ENCODE data around the gene PHLDA2. TPM values are rescaled to one million over a fixed set of nuclear protein-coding genes. Genes with fewer than 3 reads are reported as not detected.

Gene PHLDA2
- polyA plus RNA-seq, 2 donors, result 19.6 to 61.7 TPM

- Histone ChIP-seq H3K4me1 (ENCODE audit: control insufficient read depth in 2 of 2, insufficient read depth in 2 of 2, low read length in 1 of 2) (peaks cover 0 to 11% of the 10 kb centered on the region in 2 donors), H3K4me3 (ENCODE audit: low read depth in 1 of 2, low read length in 2 of 2) (peak overlapping the region; percentile 14 to 39), H3K9me3 (ENCODE audit: control insufficient read depth in 2 of 2, insufficient read depth in 1 of 2, low read depth in 1 of 2, low read length in 1 of 2) (no peaks in the 10 kb centered on the region), H3K27me3 (ENCODE audit: control insufficient read depth in 1 of 2, insufficient read depth in 2 of 2, low read length in 2 of 2) (no peaks in the 10 kb centered on the region), H3K27ac (ENCODE audit: low read depth in 2 of 2, low read length in 1 of 2) (peak overlapping the region; percentile 1 to 30), H3K36me3 (ENCODE audit: control insufficient read depth in 2 of 2, insufficient read depth in 2 of 2, low read length in 1 of 2) (no peaks in the 10 kb centered on the region)
- 2% methylated on average over 27 to 34 of the region's 34 CpGs for WGBS, 2 donors
Measured at GRCh38 chr11:2892215-2892966, 36.8 kb downstream of the PHLDA2 start.

GRCh38 chr11:2891326-2892214 is 37.6 kb downstream of the PHLDA2 start:
- Histone ChIP-seq H3K4me1 (ENCODE audit: control insufficient read depth in 2 of 2, insufficient read depth in 2 of 2, low read length in 1 of 2) (peaks cover 0 to 11% of the 10 kb centered on the region in 2 donors), H3K27ac (ENCODE audit: low read depth in 2 of 2, low read length in 1 of 2) (peak overlapping the region in 1 of 2 donors; percentile 15), H3K4me3 (ENCODE audit: low read depth in 1 of 2, low read length in 2 of 2) (peak overlapping the region in 1 of 2 donors; percentile 39), H3K9me3 (ENCODE audit: control insufficient read depth in 2 of 2, insufficient read depth in 1 of 2, low read depth in 1 of 2, low read length in 1 of 2) (no peaks in the 10 kb centered on the region), H3K27me3 (ENCODE audit: control insufficient read depth in 1 of 2, insufficient read depth in 2 of 2, low read length in 2 of 2) (no peaks in the 10 kb centered on the region), H3K36me3 (ENCODE audit: control insufficient read depth in 2 of 2, insufficient read depth in 2 of 2, low read length in 1 of 2) (no peaks in the 10 kb centered on the region)
- 32 to 35% methylated on average over 17 of the region's 17 CpGs for WGBS, 2 donors

GRCh38 chr11:2890466-2891294 is 38.5 kb downstream of the PHLDA2 start:
- Histone ChIP-seq H3K4me3 (ENCODE audit: low read depth in 1 of 2, low read length in 2 of 2) (no peak overlapping the region), H3K36me3 (ENCODE audit: control insufficient read depth in 2 of 2, insufficient read depth in 2 of 2, low read length in 1 of 2) (no peaks in the 10 kb centered on the region), H3K27me3 (ENCODE audit: control insufficient read depth in 1 of 2, insufficient read depth in 2 of 2, low read length in 2 of 2) (no peaks in the 10 kb centered on the region), H3K9me3 (ENCODE audit: control insufficient read depth in 2 of 2, insufficient read depth in 1 of 2, low read depth in 1 of 2, low read length in 1 of 2) (no peaks in the 10 kb centered on the region), H3K4me1 (ENCODE audit: control insufficient read depth in 2 of 2, insufficient read depth in 2 of 2, low read length in 1 of 2) (peaks cover 0 to 14% of the 10 kb centered on the region in 2 donors), H3K27ac (ENCODE audit: low read depth in 2 of 2, low read length in 1 of 2) (peak overlapping the region in 1 of 2 donors; percentile 15)
- 45 to 55% methylated on average over 27 to 28 of the region's 28 CpGs for WGBS, 2 donors

GRCh38 chr11:2889362-2890273 is 39.6 kb downstream of the PHLDA2 start:
- H3K36me3 ChIP-seq (ENCODE audit: control insufficient read depth in 2 of 2, insufficient read depth in 2 of 2, low read length in 1 of 2), result no peaks in the 10 kb centered on the region
- H3K4me1 ChIP-seq (ENCODE audit: control insufficient read depth in 2 of 2, insufficient read depth in 2 of 2, low read length in 1 of 2), result peaks cover 0 to 18% of the 10 kb centered on the region in 2 donors
- H3K4me3 ChIP-seq (ENCODE audit: low read depth in 1 of 2, low read length in 2 of 2), result no peak overlapping the region
- 80 to 84% methylated on average over 16 of the region's 16 CpGs for WGBS, 2 donors
- H3K9me3 ChIP-seq (ENCODE audit: control insufficient read depth in 2 of 2, insufficient read depth in 1 of 2, low read depth in 1 of 2, low read length in 1 of 2), result no peaks in the 10 kb centered on the region
- no peaks in the 10 kb centered on the region for H3K27me3 ChIP-seq (ENCODE audit: control insufficient read depth in 1 of 2, insufficient read depth in 2 of 2, low read length in 2 of 2)
- no peak overlapping the region for H3K27ac ChIP-seq (ENCODE audit: low read depth in 2 of 2, low read length in 1 of 2)

- Histone ChIP-seq H3K27ac (ENCODE audit: low read depth in 2 of 2, low read length in 1 of 2) (no peak overlapping the region), H3K9me3 (ENCODE audit: control insufficient read depth in 2 of 2, insufficient read depth in 1 of 2, low read depth in 1 of 2, low read length in 1 of 2) (no peaks in the 10 kb centered on the region), H3K27me3 (ENCODE audit: control insufficient read depth in 1 of 2, insufficient read depth in 2 of 2, low read length in 2 of 2) (no peaks in the 10 kb centered on the region), H3K36me3 (ENCODE audit: control insufficient read depth in 2 of 2, insufficient read depth in 2 of 2, low read length in 1 of 2) (no peaks in the 10 kb centered on the region), H3K4me3 (ENCODE audit: low read depth in 1 of 2, low read length in 2 of 2) (no peak overlapping the region), H3K4me1 (ENCODE audit: control insufficient read depth in 2 of 2, insufficient read depth in 2 of 2, low read length in 1 of 2) (peaks cover 0 to 18% of the 10 kb centered on the region in 2 donors)
- 26% methylated on average over 25 of the region's 25 CpGs for WGBS, 2 donors
Measured at GRCh38 chr11:2888266-2888968, 40.8 kb downstream of the PHLDA2 start.

GRCh38 chr11:2887515-2888195 is 41.6 kb downstream of the PHLDA2 start:
- WGBS, 2 donors, result 68 to 70% methylated on average over 11 of the region's 11 CpGs
- no peak overlapping the region for H3K4me3 ChIP-seq (ENCODE audit: low read depth in 1 of 2, low read length in 2 of 2)
- H3K9me3 ChIP-seq (ENCODE audit: control insufficient read depth in 2 of 2, insufficient read depth in 1 of 2, low read depth in 1 of 2, low read length in 1 of 2), result no peaks in the 10 kb centered on the region
- peaks cover 0 to 22% of the 10 kb centered on the region in 2 donors for H3K4me1 ChIP-seq (ENCODE audit: control insufficient read depth in 2 of 2, insufficient read depth in 2 of 2, low read length in 1 of 2)
- H3K27ac ChIP-seq (ENCODE audit: low read depth in 2 of 2, low read length in 1 of 2), result peak overlapping the region in 1 of 2 donors; percentile 14
- no peaks in the 10 kb centered on the region for H3K36me3 ChIP-seq (ENCODE audit: control insufficient read depth in 2 of 2, insufficient read depth in 2 of 2, low read length in 1 of 2)
- no peaks in the 10 kb centered on the region for H3K27me3 ChIP-seq (ENCODE audit: control insufficient read depth in 1 of 2, insufficient read depth in 2 of 2, low read length in 2 of 2)

- H3K9me3 ChIP-seq (ENCODE audit: control insufficient read depth in 2 of 2, insufficient read depth in 1 of 2, low read depth in 1 of 2, low read length in 1 of 2), result no peaks in the 10 kb centered on the region
- H3K4me1 ChIP-seq (ENCODE audit: control insufficient read depth in 2 of 2, insufficient read depth in 2 of 2, low read length in 1 of 2), result peaks cover 0 to 18% of the 10 kb centered on the region in 2 donors
- no peak overlapping the region for H3K4me3 ChIP-seq (ENCODE audit: low read depth in 1 of 2, low read length in 2 of 2)
- H3K27ac ChIP-seq (ENCODE audit: low read depth in 2 of 2, low read length in 1 of 2), result peak overlapping the region in 1 of 2 donors; percentile 79
- no peaks in the 10 kb centered on the region for H3K27me3 ChIP-seq (ENCODE audit: control insufficient read depth in 1 of 2, insufficient read depth in 2 of 2, low read length in 2 of 2)
- no peaks in the 10 kb centered on the region for H3K36me3 ChIP-seq (ENCODE audit: control insufficient read depth in 2 of 2, insufficient read depth in 2 of 2, low read length in 1 of 2)
- 83 to 86% methylated on average over 5 of the region's 5 CpGs for WGBS, 2 donors
Measured at GRCh38 chr11:2886936-2887335, 42.3 kb downstream of the PHLDA2 start.
